SK-N-SH (cell line): ENCODE results near the gene CLEC6A. TPM values are rescaled to one million over a fixed set of nuclear protein-coding genes. Genes with fewer than 3 reads are reported as not detected.
"Not testable (repeated sequence)": the region's sequence is repeated elsewhere in the genome, so short reads cannot be mapped to it uniquely, and the experiment has no call there.

Source experiments
- CTCF ChIA-PET: fragments of 300-600, 350-600 bp; formaldehyde crosslinking; extraction: SDS; loops from one replicate; lab custom pipeline; 2021; lab: Yijun Ruan, JAX
- POLR2A ChIA-PET: fragments of 350-600 bp; sonication (Branson Sonifier 250); formaldehyde crosslinking; extraction: SDS; loops from one replicate; lab custom pipeline; 2020; ENCODE audit warnings: antibody characterized with exemption, inconsistent platforms; lab: Yijun Ruan, JAX
- DNase-seq: peaks from one replicate; pipeline ENCODE4 v3.0.0; 2012
- H2AFZ ChIP-seq: fragments of 200-600 bp; sonication (generic); 2 replicates; pipeline ENCODE4 v1.8.1; 2016; ENCODE audit warnings: antibody characterized with exemption, mild to moderate bottlenecking, low read depth
- H3F3A ChIP-seq: fragments of 200-600 bp; sonication (generic); replicated peaks from 2 replicates; pipeline ENCODE3; 2016; ENCODE audit warnings: antibody characterized with exemption, mild to moderate bottlenecking; ENCODE audit not compliant: insufficient read depth
- H3K27ac ChIP-seq, 2 experiments: fragments of 200-500 bp in 1 of 2; fragments of 200-600 bp in 1 of 2; sonication (Bioruptor generic) in 1 of 2; sonication (generic), shearing (Covaris generic) in 1 of 2; 2 replicates each; pipeline versions ENCODE4 v1.5.1 to v1.6.1; 2014 to 2016; ENCODE audit warnings: low read depth in 2 of 2, inconsistent platforms in 1 of 2, low read length in 1 of 2, mild to moderate bottlenecking in 1 of 2, mixed read lengths in 1 of 2
- H3K27me3 ChIP-seq: fragments of 200-600 bp; sonication (generic), shearing (Covaris generic); 2 replicates; pipeline ENCODE4 v1.6.1; 2016; ENCODE audit warnings: mixed run types; ENCODE audit not compliant: insufficient read depth
- H3K36me3 ChIP-seq, 2 experiments: fragments of 200-500 bp in 1 of 2; fragments of 200-600 bp in 1 of 2; sonication (Bioruptor generic) in 1 of 2; sonication (generic) in 1 of 2; replicated peaks in 1 of 2; 2 replicates each; pipeline versions ENCODE3 to v1.5.1; 2014 to 2016; ENCODE audit warnings: low read length in 1 of 2, mild to moderate bottlenecking in 1 of 2; ENCODE audit not compliant: insufficient read depth in 2 of 2, control insufficient read depth in 1 of 2
- H3K4me1 ChIP-seq, 2 experiments: fragments of 200-500 bp in 1 of 2; fragments of 200-600 bp in 1 of 2; sonication (Bioruptor generic) in 1 of 2; sonication (generic), shearing (Covaris generic) in 1 of 2; 2 replicates each; pipeline versions ENCODE4 v1.5.1 to v1.6.1; 2014 to 2016; ENCODE audit warnings: low read depth in 1 of 2, low read length in 1 of 2, mixed run types in 1 of 2; ENCODE audit not compliant: insufficient read depth in 2 of 2, control insufficient read depth in 1 of 2
- H3K4me2 ChIP-seq: fragments of 200-600 bp; sonication (generic), shearing (Covaris generic); 2 replicates; pipeline ENCODE4 v1.6.1; 2017; ENCODE audit warnings: mixed run types
- H3K4me3 ChIP-seq, 2 experiments: fragments of 200-500 bp in 1 of 2; fragments of 200-600 bp in 1 of 2; sonication (Bioruptor generic) in 1 of 2; sonication (generic), shearing (Covaris generic) in 1 of 2; 2 replicates each; pipeline versions ENCODE4 v1.5.1 to v1.8.1; 2014 to 2016; ENCODE audit warnings: low read depth in 2 of 2, inconsistent platforms in 1 of 2, low read length in 1 of 2, mild to moderate bottlenecking in 1 of 2, mixed read lengths in 1 of 2, moderate library complexity in 1 of 2
- H3K79me2 ChIP-seq: fragments of 200-600 bp; sonication (generic); 2 replicates; pipeline ENCODE4 v1.8.1; 2017; ENCODE audit warnings: mild to moderate bottlenecking; ENCODE audit not compliant: insufficient read depth
- H3K9ac ChIP-seq: fragments of 200-600 bp; sonication (generic); 2 replicates; pipeline ENCODE4 v1.6.1; 2017; ENCODE audit warnings: mixed run types
- H3K9me2 ChIP-seq: fragments of 200-600 bp; sonication (generic); 2 replicates; pipeline ENCODE4 v1.6.1; 2017; ENCODE audit warnings: mixed run types
- H3K9me3 ChIP-seq: fragments of 200-600 bp; sonication (generic); 2 replicates; pipeline ENCODE4 v1.6.1; 2017; ENCODE audit warnings: mixed run types, mild to moderate bottlenecking, moderate library complexity
- H4K20me1 ChIP-seq: fragments of 200-600 bp; sonication (generic); 2 replicates; pipeline ENCODE4 v1.6.1; 2017; ENCODE audit warnings: mild to moderate bottlenecking, mixed run types; ENCODE audit not compliant: insufficient read depth
- ELF1 ChIP-seq: IDR thresholded peaks from 2 replicates; pipeline ENCODE4 v1.4.0; 2012
- EZH2phosphoT487 ChIP-seq: fragments of 200-600 bp; sonication (generic); IDR thresholded peaks from 2 replicates; pipeline ENCODE4 v1.6.1; 2017; ENCODE audit warnings: low read depth, mixed run types, mild to moderate bottlenecking, antibody characterized with exemption, moderate library complexity, borderline replicate concordance
- GABPA ChIP-seq: IDR thresholded peaks from 2 replicates; pipeline ENCODE4 v1.4.0; 2012; ENCODE audit warnings: low read depth, mild to moderate bottlenecking
- GATA2 ChIP-seq: sonication (generic); formaldehyde crosslinking; IDR thresholded peaks from 2 replicates; pipeline ENCODE4 v1.5.0; 2020; ENCODE audit warnings: mild to moderate bottlenecking, missing genetic modification reagents
- NFIC ChIP-seq: IDR thresholded peaks from 2 replicates; pipeline ENCODE4 v1.4.0; 2012; ENCODE audit warnings: borderline replicate concordance
- RAD21 ChIP-seq: IDR thresholded peaks from 2 replicates; pipeline ENCODE4 v1.6.1; 2012; ENCODE audit warnings: mild to moderate bottlenecking, low read length
- REST ChIP-seq: IDR thresholded peaks from 2 replicates; pipeline ENCODE4 v1.6.1; 2012; ENCODE audit warnings: mild to moderate bottlenecking, low read depth, low read length, moderate library complexity
- SIN3A ChIP-seq: IDR thresholded peaks from 2 replicates; pipeline ENCODE4 v1.6.1; 2012; ENCODE audit warnings: low read depth, mild to moderate bottlenecking, low read length, moderate library complexity, borderline replicate concordance
- TAF1 ChIP-seq: IDR thresholded peaks from 2 replicates; pipeline ENCODE4 v1.6.1; 2012; ENCODE audit warnings: low read depth, mild to moderate bottlenecking, low read length, moderate library complexity, borderline replicate concordance
- TEAD4 ChIP-seq: IDR thresholded peaks from 2 replicates; pipeline ENCODE4 v1.4.0; 2012; ENCODE audit warnings: mild to moderate bottlenecking, borderline replicate concordance; ENCODE audit not compliant: insufficient read depth
- USF2 ChIP-seq: fragments of 150-350 bp; IDR thresholded peaks from 2 replicates; pipeline ENCODE4 v1.6.1; 2017; ENCODE audit warnings: antibody characterized with exemption, low read length, low read depth, borderline replicate concordance
- WGBS: methylation state at CpG from one replicate; pipeline ENCODE4 v1.1.6; 2017; ENCODE audit warnings: low lambda C conversion rate; 5-methylcytosine and 5-hydroxymethylcytosine counted together
- polyA plus RNA-seq, 3 experiments: library from polyadenylated mRNA; depleted of rRNA; stranded (reverse); fragments of >200 nt; gene quantifications; 2 replicates each; pipeline ENCODE4 v1.2.3, GENCODE V29; 2012

The CLEC6A gene
- not detected in 2 replicates for polyA plus RNA-seq (2012; rRNA removed)
- polyA plus RNA-seq (2012; cell fraction: cytosol; rRNA removed): not detected in 2 replicates
- not detected in 2 replicates for polyA plus RNA-seq (2012; cell fraction: nucleus; rRNA removed)

GRCh38 chr12:8455727-8456360, at the start of gene CLEC6A:
CLEC6A (plus strand) TSS chr12:8455962; CDS start chr12:8456112, 150 bp downstream.
- Histone ChIP-seq H3K27ac (no peak within 1 kb of the TSS), H4K20me1 (no peaks in the 10 kb centered on the region), H3K9ac (no peak within 1 kb of the TSS), H3K9me2 (no peaks in the 10 kb centered on the region), H2AFZ (no peak within 1 kb of the TSS), H3K79me2 (no peaks in the 10 kb centered on the region), H3F3A (no peaks in the 10 kb centered on the region), H3K4me2 (no peak within 1 kb of the TSS), H3K36me3 (no peaks in the 10 kb centered on the region), H3K4me1 (no peaks in the 10 kb centered on the region), H3K27me3 (no peaks in the 10 kb centered on the region; the same call in 1 of the 2 replicates), H3K9me3 (no peaks in the 10 kb centered on the region), H3K4me3 (no peak within 1 kb of the TSS)
- TF ChIP-seq SIN3A (no peak), GATA2 (CRISPR knock-in tag) (no peak), ELF1 (no peak), GABPA (no peak), REST (no peak)
- WGBS: 0% methylated on average over 2 of the region's 2 CpGs
- no peak for DNase-seq
- ChIA-PET POLR2A (no interaction called here), CTCF (no interaction called here)

- H3K36me3 ChIP-seq, H2AFZ ChIP-seq, H3K4me1 ChIP-seq, H3K27ac ChIP-seq, H3K9me2 ChIP-seq, POLR2A ChIA-PET, H3K4me3 ChIP-seq, H3K9ac ChIP-seq, CTCF ChIA-PET, H3K9me3 ChIP-seq, H3K4me2 ChIP-seq, H4K20me1 ChIP-seq, H3K79me2 ChIP-seq, H3F3A ChIP-seq, H3K27me3 ChIP-seq, DNase-seq: not testable (repeated sequence)
- WGBS: 10% methylated on average over 2 of the region's 6 CpGs
Measured at GRCh38 chr12:8419576-8419975, 36.2 kb upstream of the CLEC6A start.

GRCh38 chr12:8420506-8420905, 35.3 kb upstream of the CLEC6A start:
- CTCF ChIA-PET: no interaction called here
- no peaks in the 10 kb centered on the region for H3K27me3 ChIP-seq
- TF ChIP-seq TAF1: no peak
- TF ChIP-seq RAD21: no peak
- TF ChIP-seq USF2: no peak
- no peak for TF ChIP-seq REST
- TF ChIP-seq EZH2phosphoT487: no peak
- TF ChIP-seq TEAD4: no peak
- no peak for TF ChIP-seq NFIC

More at GRCh38 chr12:8420506-8420905, 35.3 kb upstream of the CLEC6A start:
- Histone ChIP-seq H3K4me2 (no peak overlapping the region), H3K9me2 (no peaks in the 10 kb centered on the region), H3K79me2 (no peaks in the 10 kb centered on the region), H3K9me3 (no peaks in the 10 kb centered on the region), H4K20me1 (no peaks in the 10 kb centered on the region), H3K4me3 (no peak overlapping the region), H2AFZ (no peak overlapping the region), H3K4me1 (no peaks in the 10 kb centered on the region), H3K36me3 (no peaks in the 10 kb centered on the region), H3K9ac (no peak overlapping the region), H3F3A (no peaks in the 10 kb centered on the region), H3K27ac (no peak overlapping the region)
- DNase-seq: no peak
- POLR2A ChIA-PET: no interaction called here
- 0% methylated on average over 3 of the region's 10 CpGs for WGBS
